CD4-positive, alpha-beta T cell (primary cell): Measurements from ENCODE around the gene SPINT2. TPM values are rescaled to one million over a fixed set of nuclear protein-coding genes. Genes with fewer than 3 reads are reported as not detected.
"Not testable (repeated sequence)": the region's sequence is repeated elsewhere in the genome, so short reads cannot be mapped to it uniquely, and the experiment has no call there.

Experiments used
- ATAC-seq: fragments of 200-7000 bp; cut with Tn5 transposase; one replicate; pipeline ENCODE4 v1.10.0; 2022; ENCODE audit warnings: mild to moderate bottlenecking; ENCODE audit not compliant: poor library complexity
- CTCF ChIA-PET: fragments of 350-600 bp; sonication (Branson Sonifier 250); formaldehyde crosslinking; loops from one replicate; lab custom pipeline; 2021; ENCODE audit warnings: antibody characterized with exemption, inconsistent platforms; lab: Charles Lee
- POLR2A ChIA-PET: fragments of 350-600 bp; sonication (Branson Sonifier 250); formaldehyde crosslinking; loops from one replicate; lab custom pipeline; 2021; ENCODE audit warnings: antibody characterized with exemption, inconsistent platforms; lab: Charles Lee
- DNase-seq, 14 experiments: peaks; one replicate each; pipeline ENCODE4 v3.0.0-alpha.2; 2013 to 2020; ENCODE audit warnings: mixed read lengths in 2 of 14
- H3K27ac ChIP-seq, 2 donors: one replicate each; pipeline versions ENCODE4 v1.5.1 to v1.7.0; 2013; ENCODE audit warnings: low read length in 2 of 2, low read depth in 1 of 2, mild to moderate bottlenecking in 1 of 2
- H3K27me3 ChIP-seq, 2 experiments: 1 replicate in 1 of 2; 2 replicates in 1 of 2; pipeline versions ENCODE4 v1.6.1 to v1.7.0; 2013; ENCODE audit warnings: low read length in 2 of 2, control low read depth in 1 of 2, mild to moderate bottlenecking in 1 of 2, moderate library complexity in 1 of 2; ENCODE audit not compliant: insufficient read depth in 2 of 2, control insufficient read depth in 1 of 2
- H3K36me3 ChIP-seq: one replicate; pipeline ENCODE4 v1.6.1; 2013; ENCODE audit warnings: low read length, control low read depth; ENCODE audit not compliant: insufficient read depth
- H3K4me1 ChIP-seq: one replicate; pipeline ENCODE4 v1.6.1; 2013; ENCODE audit warnings: low read length, control low read depth; ENCODE audit not compliant: insufficient read depth
- H3K4me3 ChIP-seq: one replicate; pipeline ENCODE4 v1.5.1; 2013; ENCODE audit warnings: mild to moderate bottlenecking, low read length, moderate library complexity
- H3K9me3 ChIP-seq, 2 experiments: 1 replicate in 1 of 2; 2 replicates in 1 of 2; pipeline versions ENCODE4 v1.6.1 to v1.7.0; 2013; ENCODE audit warnings: low read length in 2 of 2, mild to moderate bottlenecking in 2 of 2, control low read depth in 1 of 2, moderate library complexity in 1 of 2; ENCODE audit not compliant: control insufficient read depth in 1 of 2, insufficient read depth in 1 of 2
- H3K27ac Mint-ChIP-seq: one replicate; pipeline ENCODE4 v1.8.0; 2020; ENCODE audit warnings: mixed read lengths
- H3K27me3 Mint-ChIP-seq: one replicate; pipeline ENCODE4 v1.8.0; 2021; ENCODE audit warnings: mixed read lengths
- H3K36me3 Mint-ChIP-seq: one replicate; pipeline ENCODE4 v1.8.0; 2021; ENCODE audit warnings: low read depth, mixed read lengths
- H3K4me1 Mint-ChIP-seq: one replicate; pipeline ENCODE4 v1.8.0; 2021; ENCODE audit warnings: low read depth, mixed read lengths
- H3K4me3 Mint-ChIP-seq: one replicate; pipeline ENCODE4 v1.8.0; 2020; ENCODE audit warnings: mild to moderate bottlenecking, mixed read lengths
- H3K9me3 Mint-ChIP-seq: one replicate; pipeline ENCODE4 v1.8.0; 2020; ENCODE audit warnings: mixed read lengths
- CTCF ChIP-seq: fragments of 200-600 bp; IDR thresholded peaks from one replicate; pipeline ENCODE4 v1.8.0; 2022; ENCODE audit warnings: antibody characterized with exemption, mild to moderate bottlenecking
- intact Hi-C, 2 experiments: fragments of 100-400 bp; cut with DNase I in 1 of 2; cut with micrococcal nuclease in 1 of 2; formaldehyde crosslinking; loops; one replicate each; pipeline versions ENCODE4 v1.15.1 to v1.9.0; 2023 to 2025; cut with DNase I, micrococcal nuclease
- total RNA-seq, 174 experiments: library from RNA in 2 of 174; stranded (reverse) in 2 of 174; gene quantifications; one replicate each; pipeline ENCODE4 v1.2.3 and lab custom pipeline; 2021 to 2026

Gene SPINT2
- total RNA-seq, 2 experiments from 2014 or later, result 25.4 to 26.5 TPM

- Mint-ChIP-seq H3K4me1 (peaks cover 12% of the 10 kb centered on the region), H3K9me3 (no peaks in the 10 kb centered on the region), H3K27me3 (peaks cover 79% of the 10 kb centered on the region), H3K27ac (no peak overlapping the region), H3K4me3 (peak overlapping the region; percentile 13), H3K36me3 (no peaks in the 10 kb centered on the region)
- H3K4me1 ChIP-seq, result peaks cover 24% of the 10 kb centered on the region
- ATAC-seq, result peak; percentile 91
- intact Hi-C loops, result loop anchor here in 1 of 2 experiments (5.0 kb wide), 1 partner anchor 322 kb away; the partner anchor contains the start of genes SIPA1L3 and WDR87
- H3K9me3 ChIP-seq, result peaks cover 0 to 16% of the 10 kb centered on the region in 2 experiments
- peak; percentile 25 to 85 (median 50) for DNase-seq
- no peak overlapping the region for H3K27ac ChIP-seq
- CTCF ChIA-PET, result no interaction called here
- no peak overlapping the region for H3K4me3 ChIP-seq
- POLR2A ChIA-PET, result no interaction called here
- H3K27me3 ChIP-seq, result peaks cover 53 to 59% of the 10 kb centered on the region in 2 experiments
- TF ChIP-seq CTCF, result no peak
- no peaks in the 10 kb centered on the region for H3K36me3 ChIP-seq
Measured at GRCh38 chr19:38229585-38230073, 34.7 kb upstream of the SPINT2 start.

- POLR2A ChIA-PET, H3K36me3 ChIP-seq, ATAC-seq, intact Hi-C loops, H3K36me3 Mint-ChIP-seq, H3K27ac ChIP-seq, H3K4me3 ChIP-seq, H3K4me3 Mint-ChIP-seq, H3K27ac Mint-ChIP-seq, DNase-seq, H3K9me3 Mint-ChIP-seq: not testable (repeated sequence)
- Histone ChIP-seq H3K27me3 (peaks cover 43 to 49% of the 10 kb centered on the region in 2 experiments), H3K4me1 (peaks cover 24% of the 10 kb centered on the region), H3K9me3 (peaks cover 0 to 16% of the 10 kb centered on the region in 2 experiments)
- H3K27me3 Mint-ChIP-seq, result peaks cover 70% of the 10 kb centered on the region
- CTCF ChIA-PET, result interaction anchor here (1.5 kb wide), 1 partner anchor 328 kb away, joined by 5 read pairs; no protein-coding TSS in a partner anchor
- H3K4me1 Mint-ChIP-seq, result peaks cover 11% of the 10 kb centered on the region
Measured at GRCh38 chr19:38230506-38231133, 33.8 kb upstream of the SPINT2 start.

GRCh38 chr19:38231918-38232317 lies 32.5 kb upstream of the SPINT2 start:
- Mint-ChIP-seq H3K36me3 (no peaks in the 10 kb centered on the region), H3K27me3 (peaks cover 57% of the 10 kb centered on the region), H3K4me3 (no peak overlapping the region), H3K9me3 (no peaks in the 10 kb centered on the region), H3K27ac (no peak overlapping the region), H3K4me1 (peaks cover 11% of the 10 kb centered on the region)
- Histone ChIP-seq H3K4me1 (peaks cover 24% of the 10 kb centered on the region), H3K27me3 (peaks cover 31 to 39% of the 10 kb centered on the region in 2 experiments), H3K4me3 (no peak overlapping the region), H3K36me3 (no peaks in the 10 kb centered on the region), H3K9me3 (peaks cover 0 to 16% of the 10 kb centered on the region in 2 experiments), H3K27ac (no peak overlapping the region)
- intact Hi-C loops, result no loop called here
- no peak for TF ChIP-seq CTCF
- ChIA-PET CTCF (no interaction called here), POLR2A (no interaction called here)
- ATAC-seq, result no peak
- DNase-seq, result no peak
